ENCODE data around the gene CARMIL3.
"Not testable (repeated sequence)": the region's sequence is repeated elsewhere in the genome, so short reads cannot be mapped to it uniquely, and the experiment has no call there.

Gene CARMIL3

DNA sequence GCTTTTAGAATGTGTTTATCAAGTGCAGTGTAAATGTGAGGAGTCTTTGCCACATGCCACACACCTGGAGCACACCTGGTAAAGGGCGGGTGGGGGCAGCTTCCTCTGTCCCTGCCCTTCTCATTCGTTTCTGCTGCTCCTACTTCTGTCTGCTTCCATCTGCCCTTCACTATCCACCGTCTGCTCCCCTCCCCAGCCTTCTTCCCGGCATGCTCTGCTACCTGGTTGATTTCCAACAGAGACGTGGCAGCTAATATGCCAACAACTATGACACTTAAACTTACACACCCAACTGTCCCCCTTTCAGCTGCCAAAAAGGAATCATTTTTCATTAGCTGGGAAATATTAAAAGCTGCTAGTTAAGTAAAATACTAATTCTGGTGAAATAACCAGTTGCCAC lies 9.1 kb upstream of the CARMIL3 start:
- no peak for DNase-seq

DNA sequence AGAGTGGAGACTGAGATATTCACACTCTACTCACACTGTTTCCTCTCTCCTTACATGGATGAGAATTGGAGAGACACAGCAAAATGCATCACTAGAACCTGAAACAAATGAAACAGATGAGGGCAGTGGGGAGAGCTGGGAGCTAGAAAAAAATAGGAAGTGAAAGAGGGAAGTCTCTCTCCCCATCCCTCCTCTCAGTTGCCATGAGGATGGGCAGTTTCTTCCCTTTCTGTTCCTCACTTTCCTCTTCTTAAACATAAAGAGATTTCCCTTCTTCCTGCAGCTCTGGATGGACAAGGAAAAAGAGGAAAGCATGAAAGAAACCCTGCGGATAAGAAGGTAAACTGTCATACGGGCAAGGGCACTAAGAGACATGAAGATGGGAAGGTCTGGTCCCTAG lies 2.8 kb upstream of the CARMIL3 start:
- DNase-seq: not testable (repeated sequence)

DNA sequence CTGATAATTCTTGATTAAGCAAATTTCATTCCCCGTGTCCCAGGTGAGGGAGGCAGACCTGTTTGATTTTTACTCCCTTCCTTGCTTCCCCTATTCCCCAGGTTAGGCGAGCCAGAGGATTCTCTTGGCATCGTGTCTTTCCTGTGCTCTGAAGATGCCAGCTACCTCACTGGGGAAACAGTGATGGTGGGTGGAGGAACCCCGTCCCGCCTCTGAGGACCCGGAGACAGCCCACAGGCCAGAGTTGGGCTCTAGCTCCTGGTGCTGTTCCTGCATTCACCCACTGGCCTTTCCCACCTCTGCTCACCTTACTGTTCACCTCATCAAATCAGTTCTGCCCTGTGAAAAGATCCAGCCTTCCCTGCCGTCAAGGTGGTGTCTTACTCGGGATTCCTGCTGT lies 1.1 kb upstream of the CARMIL3 start:
- not testable (repeated sequence) for DNase-seq

DNA sequence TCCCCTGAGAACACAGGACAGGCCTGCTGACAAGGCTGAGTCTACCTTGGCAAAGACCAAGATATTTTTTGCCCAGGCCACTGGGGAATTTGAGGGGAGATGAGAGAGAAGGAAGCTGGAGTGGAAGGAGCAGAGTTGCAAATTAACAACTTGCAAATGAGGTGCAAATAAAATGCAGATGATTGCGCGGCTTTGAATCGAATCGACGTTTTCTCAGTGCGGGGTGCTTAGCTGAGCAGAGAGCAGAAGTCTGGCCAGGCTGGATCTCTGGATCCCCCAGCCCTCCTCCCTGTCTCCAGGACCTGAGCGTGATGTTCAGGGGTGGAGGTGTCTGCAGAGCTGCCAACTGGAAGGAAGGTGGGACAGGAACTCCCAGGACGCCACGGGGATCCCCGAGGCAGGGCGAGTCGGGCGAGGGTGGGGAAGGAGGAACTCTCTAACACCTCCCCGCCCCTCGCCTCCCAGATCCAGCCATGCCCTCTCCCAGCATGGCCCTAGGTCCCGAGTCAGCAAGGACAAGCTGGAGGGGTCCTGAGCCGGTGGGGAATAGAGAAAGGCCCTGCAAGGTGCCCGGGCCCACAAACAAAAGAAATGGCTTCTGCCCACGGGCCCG lies 527 bp upstream of the CARMIL3 start:
- DNase-seq: no peak

DNA sequence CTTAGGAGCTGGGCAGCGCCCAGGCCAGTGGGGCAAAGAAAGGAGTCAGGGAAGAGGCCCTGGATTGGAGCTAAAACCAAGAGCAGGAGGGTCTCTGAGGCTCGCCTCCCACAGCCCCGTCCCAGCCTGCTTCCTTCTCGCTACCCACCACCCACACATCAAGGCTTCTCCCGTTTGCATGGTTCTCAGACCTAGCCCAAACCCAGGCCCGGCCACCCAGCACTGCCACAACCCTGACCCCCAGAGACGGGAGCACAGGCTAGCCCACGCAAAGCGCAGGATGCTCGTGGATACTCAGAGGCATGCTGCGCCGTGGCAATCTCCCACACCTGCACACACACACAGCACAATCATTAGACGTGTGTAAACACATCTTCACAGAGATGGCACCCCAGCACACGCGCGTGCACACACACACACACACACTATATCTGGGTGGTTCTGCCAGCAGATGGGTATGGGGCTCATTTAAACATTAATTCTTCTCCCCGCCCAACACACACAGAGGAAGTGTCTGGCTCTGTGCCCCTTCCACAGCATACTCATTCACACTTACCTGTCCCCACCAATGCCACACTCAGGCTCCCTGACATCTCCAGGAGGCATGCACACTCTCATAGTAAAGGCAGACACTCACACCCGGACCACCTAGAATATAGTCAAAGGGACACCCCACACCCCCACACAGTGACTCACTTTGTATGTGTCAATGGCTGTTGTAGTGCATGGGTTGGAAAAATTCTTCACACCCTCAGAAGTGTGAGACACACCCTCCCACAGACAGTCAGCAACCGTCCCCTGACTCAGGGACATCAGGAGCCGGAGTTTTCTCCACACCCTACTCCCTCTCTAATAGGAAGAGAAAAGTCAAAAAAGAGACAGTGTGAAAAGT lies 1.1 kb downstream of the CARMIL3 start:
- DNase-seq: no peak

DNA sequence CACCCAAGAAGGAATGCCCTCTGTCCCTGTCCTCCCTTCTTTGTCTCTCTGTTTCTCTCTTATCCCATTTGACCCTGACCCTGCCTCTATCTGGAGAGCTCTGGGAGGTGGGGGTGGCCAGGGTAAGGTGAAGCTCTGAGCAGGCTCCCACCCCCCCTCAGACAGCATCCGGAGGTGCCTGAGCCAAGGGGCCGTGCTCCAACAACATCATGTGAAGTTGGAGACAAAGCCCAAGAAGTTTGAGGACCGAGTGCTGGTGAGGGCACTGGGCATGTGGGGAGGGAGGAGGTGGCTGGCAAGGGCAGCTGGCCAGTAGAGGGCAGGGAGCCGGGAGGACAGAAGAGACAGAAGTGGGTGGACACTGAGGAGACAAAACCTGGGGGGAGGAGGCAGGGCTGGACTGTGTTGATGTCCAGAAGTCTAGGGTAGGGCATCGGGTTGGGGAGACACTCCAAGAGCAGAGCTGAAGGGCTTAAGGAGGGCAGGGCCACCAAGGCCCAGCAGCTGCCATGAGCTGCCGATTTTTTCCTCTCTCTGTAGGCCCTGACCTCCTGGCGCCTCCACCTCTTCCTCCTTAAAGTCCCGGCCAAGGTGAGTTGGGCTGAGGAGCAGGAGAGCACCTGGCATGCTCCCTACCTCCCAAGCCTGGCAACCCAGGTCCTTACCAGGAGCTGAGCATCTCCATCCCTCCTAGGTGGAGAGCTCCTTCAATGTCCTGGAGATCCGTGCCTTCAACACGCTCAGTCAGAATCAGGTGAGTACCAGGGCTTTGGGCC lies 1.9 kb downstream of the CARMIL3 start:
- DNase-seq: no peak

DNA sequence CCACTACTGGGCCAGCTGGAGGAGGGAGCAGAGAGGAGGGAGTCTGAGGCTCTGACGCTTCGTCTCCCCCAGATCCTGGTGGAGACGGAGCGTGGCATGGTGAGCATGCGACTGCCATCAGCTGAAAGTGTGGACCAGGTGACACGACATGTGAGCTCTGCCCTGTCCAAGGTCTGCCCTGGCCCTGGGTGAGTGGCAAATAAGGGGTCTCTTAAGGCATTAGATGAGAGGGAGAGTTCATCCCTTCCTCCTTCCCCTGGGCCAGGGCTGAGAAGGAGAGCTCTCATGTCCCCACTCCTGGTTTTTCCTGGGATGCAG lies 2.5 kb downstream of the CARMIL3 start:
- no peak for DNase-seq

DNA sequence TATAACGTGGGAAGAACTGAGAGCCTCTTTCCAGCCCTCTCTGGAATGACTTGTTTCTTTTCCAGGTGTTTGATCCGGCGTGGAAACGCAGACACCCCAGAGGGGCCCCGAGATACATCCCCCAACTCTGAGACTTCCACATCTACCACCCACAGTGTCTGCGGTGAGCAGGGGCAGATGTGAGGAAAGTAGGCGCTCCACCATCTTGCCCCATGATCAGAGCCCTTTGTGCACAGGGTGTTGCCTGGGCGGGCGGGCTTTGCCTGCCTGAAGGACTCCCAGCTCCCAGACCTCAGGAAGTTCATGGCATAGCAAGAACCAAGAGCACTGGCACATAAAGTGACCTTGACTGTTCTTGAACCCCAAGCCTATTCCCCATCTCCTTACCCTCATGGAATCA lies 2.8 kb downstream of the CARMIL3 start:
- DNase-seq: no peak

DNA sequence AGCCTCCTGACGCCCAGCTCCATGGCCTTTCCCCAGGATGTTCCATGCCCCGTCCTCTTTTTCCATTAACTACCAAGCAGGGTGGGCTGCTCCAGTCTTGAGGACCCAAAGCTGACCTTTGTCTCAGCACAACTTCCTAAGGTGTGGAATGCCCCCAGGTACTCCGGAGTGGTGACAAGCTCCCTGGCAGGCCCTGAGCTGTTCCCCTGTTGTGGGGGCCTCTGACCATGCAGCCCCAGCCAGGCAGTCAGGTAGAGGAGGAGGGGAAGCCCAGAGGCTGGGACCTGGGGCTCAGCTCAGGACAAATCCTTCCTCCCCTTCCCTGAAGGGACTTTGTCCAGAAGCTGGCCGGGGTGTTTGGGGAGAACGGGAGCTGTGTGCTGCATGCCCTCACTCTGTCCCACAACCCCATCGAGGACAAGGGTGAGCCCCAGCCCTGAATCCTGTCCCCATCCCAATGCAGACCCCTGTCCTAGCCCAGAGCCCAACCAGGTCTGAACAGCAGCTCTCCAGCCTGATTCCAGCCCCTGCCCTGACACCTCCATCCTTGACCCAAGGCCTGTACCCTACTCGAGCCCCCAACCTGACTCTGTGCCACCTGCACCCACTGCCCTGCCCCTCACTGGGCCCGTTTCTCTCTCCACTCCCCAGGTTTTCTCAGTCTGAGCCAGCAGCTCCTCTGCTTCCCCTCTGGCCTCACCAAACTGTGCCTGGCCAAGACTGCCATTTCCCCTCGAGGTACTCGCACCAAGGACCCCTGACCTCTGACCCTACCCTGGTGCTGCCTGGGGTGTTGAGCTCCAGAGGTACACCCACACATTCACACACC lies 4.4 kb downstream of the CARMIL3 start:
- DNase-seq: no peak

DNA sequence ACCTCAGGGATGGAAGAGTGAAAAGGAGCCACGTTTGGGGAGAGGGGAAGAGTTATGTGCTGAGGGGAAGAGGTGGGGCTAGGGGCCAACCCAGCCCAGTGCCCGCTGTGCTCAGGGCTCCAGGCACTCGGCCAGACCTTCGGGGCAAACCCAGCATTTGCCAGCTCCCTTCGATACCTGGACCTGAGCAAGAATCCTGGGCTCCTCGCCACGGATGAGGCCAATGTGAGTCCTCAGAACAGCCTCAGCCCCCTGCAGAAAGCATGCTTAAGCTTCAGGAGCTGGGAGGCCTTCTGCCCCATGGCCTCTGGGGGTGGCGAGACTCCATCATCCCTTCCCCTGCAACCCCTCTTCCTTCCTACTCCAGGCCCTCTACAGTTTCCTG lies 5.0 kb downstream of the CARMIL3 start:
- no peak for DNase-seq

DNA sequence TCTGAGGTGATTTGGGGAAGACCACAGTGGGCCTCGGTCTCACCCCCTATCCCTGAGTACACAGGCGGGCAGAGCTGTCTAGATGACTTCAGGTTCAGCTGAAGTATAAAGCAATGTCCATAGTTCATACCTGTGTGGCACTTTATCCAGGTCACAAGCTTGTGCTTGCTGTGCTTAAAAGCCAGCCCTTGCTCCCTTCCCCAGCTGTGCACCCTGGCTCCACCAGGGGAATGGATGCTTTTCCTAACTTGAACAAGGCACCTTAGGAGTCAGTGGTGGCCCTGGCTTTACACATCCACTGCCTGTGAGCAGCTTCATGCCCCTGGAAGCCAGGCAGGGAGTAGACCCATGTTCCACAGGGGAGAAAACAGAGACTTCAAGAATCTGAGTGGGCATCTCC lies 5.5 kb downstream of the CARMIL3 start:
- DNase-seq: no peak

DNA sequence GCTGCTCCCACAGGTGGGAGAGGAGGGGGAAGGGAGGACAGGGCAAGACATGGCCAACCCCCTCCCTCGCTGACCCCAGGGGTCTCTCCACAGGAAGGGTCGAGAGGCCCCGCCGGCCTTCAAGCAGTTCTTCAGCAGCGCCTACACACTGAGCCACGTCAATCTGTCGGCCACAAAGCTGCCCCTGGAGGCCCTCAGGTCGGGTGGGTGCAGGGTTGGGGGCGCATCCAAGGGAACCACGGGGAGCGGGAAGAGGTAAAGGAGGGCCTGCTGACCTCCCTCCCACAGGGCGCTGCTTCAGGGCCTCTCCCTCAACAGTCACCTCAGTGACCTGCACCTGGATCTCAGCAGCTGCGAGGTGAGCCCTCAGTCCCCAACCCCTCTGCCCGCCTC lies 6.1 kb downstream of the CARMIL3 start:
- DNase-seq: no peak

DNA sequence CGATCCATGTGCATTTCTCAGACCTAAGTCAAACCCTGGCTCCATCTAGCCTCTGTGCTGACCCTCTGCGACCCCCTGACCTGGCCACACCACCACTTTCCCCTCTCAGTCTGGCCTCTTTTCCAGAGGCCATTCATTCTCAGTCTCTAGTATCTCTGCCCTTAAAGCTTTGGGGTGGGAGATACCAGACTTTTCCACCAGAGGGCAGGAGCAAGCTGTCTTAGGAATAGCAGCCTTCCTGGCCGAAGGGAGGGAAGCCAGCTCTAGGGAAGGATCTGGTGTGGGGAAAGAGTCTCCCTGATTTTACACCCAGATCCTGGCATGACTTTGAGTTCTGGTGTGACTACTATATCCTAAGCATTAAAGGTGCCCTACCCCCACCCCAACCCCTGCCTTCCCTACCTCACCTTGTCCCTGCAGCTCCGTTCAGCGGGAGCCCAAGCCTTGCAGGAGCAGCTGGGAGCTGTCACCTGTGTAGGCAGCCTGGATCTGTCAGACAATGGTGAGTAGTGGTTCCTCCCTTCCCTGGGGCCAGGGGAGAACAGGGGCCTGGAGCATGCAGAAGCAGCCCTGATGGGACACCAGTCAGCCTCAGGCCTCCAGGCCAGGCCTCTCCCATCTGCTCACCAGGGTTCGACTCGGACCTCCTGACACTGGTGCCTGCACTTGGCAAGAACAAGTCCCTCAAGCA lies 6.6 kb downstream of the CARMIL3 start:
- peak; percentile 50 for DNase-seq

DNA sequence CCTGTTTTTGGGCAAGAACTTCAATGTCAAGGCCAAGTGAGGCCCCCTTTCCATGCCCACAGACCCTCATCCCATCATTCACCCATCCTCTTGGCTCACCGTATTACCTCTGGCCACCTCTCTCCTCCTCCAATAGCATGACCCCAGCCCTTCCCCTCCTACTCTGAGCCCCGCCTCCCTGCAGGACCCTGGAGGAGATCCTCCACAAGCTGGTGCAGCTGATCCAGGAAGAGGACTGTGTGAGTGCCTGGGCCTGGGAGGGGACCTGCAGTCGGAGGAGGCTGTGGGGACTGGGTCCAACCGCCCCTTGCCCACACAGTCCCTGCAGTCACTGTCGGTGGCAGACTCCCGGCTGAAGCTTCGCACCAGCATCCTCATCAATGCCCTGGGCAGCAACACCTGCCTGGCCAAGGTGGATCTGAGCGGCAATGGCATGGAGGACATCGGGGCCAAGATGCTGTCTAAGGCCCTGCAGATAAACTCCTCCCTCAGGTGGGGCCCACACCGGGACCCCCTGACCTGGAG lies 7.2 kb downstream of the CARMIL3 start:
- DNase-seq: no peak

DNA sequence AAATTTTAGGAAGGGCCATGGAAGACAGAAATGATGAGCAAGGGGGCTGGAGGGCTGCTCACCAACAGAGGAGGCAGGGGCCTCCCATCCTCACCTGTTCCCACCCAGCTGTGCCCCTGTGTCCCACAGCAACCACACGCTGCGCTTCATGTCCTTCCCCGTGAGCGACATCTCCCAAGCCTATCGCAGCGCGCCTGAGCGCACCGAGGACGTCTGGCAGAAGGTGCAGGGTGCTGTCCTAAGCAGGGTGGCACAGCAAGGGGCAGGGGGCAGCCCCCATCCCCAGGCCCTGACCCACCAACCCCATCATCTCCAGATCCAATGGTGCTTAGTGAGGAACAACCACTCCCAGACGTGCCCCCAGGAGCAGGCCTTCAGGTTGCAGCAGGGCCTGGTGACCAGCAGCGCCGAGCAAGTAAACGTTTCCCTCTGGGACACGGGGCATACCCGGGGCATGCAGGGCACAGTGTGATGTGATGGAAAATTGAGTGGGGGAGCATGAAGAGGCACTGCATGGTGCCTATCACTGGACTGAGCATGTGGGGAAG lies 8.1 kb downstream of the CARMIL3 start:
- DNase-seq: no peak

DNA sequence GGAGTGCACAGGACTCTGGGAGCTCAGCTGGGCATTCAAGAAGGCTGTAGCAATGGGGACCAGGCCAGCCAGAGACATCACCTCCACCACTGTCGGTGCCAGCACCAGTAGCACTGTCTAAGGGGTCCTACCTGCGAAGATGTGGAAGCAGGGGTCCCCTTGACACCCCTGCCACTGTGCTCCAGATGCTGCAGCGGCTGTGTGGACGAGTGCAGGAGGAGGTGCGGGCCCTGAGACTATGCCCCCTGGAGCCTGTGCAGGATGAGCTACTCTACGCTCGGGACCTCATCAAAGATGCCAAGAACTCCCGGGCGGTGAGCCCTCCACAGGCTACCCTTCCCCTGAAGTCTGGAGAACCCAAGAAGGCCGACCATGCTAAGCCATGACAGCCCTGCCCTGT lies 8.6 kb downstream of the CARMIL3 start:
- no peak for DNase-seq

DNA sequence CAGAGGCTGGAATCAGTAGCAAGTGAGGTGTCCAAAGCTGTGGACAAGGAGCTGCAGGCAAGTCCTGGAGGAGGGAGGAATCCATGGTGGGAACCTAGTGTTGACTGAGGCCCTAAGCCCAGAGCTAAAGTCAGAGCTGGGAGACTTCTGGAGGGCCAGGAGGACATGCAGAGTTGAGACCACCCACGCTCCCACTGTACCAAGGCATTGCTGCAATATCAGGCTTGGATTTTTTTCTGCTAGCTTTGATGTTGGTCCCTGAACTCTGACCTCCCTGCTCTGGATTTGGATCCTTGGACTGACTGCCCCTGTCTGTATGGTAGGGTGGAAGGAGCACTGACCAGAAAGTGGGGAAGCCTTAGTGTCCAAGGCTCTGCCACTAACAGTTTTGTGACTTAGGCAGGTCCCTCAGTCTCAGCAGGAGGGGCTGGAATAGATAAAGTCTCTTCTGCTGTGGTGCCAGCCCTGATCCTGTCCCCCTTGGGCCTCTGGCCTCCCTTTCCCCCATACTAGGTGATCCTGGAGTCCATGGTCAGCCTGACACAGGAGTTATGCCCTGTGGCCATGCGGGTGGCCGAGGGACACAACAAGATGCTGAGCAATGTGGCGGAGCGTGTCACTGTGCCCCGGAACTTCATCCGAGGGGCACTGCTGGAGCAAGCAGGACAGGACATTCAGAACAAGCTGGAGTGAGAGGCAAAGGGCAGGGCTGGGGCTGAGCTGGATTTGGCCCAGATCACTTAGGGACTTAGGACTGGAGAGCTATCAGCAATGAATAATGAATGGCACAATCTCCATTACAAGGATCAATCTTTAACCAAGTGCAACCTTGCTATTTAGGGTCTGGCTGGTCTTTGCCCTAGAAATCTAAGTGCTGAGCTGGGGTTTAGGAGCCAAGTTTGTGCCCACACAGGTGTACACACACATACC lies 9.4 kb downstream of the CARMIL3 start:
- DNase-seq: no peak

DNA sequence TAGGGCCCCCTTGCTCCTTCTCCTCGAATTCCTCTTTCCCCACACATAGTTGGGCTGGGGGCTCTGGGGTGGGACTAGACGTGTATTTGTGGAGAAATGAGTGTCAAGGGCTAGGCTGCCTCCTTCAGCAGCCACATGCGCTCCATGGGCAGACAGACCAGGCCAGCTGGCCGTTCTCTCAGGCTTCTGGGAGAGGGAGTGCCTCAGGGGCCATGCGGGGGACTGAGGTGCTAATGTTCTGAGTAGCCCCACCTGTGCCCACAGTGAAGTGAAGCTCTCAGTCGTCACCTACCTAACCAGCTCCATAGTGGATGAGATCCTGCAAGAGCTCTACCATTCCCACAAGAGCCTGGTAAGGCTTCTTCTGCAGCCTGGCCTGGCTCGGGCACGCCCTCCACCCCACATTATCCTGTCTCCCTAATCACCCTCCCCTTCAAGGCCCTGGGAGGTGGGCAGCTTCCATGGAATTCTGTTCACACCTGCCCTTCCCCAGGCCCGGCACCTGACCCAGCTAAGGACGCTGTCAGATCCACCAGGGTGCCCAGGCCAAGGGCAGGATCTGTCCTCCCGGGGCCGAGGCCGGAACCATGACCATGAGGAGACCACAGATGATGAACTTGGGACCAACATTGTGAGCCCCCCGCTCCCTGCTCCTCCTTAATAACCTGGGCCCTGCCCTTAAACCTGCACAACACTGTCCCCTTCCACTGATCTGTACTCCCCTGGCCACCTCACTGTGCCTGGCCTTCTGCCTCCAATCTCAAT lies 10.6 kb downstream of the CARMIL3 start:
- no peak for DNase-seq

DNA sequence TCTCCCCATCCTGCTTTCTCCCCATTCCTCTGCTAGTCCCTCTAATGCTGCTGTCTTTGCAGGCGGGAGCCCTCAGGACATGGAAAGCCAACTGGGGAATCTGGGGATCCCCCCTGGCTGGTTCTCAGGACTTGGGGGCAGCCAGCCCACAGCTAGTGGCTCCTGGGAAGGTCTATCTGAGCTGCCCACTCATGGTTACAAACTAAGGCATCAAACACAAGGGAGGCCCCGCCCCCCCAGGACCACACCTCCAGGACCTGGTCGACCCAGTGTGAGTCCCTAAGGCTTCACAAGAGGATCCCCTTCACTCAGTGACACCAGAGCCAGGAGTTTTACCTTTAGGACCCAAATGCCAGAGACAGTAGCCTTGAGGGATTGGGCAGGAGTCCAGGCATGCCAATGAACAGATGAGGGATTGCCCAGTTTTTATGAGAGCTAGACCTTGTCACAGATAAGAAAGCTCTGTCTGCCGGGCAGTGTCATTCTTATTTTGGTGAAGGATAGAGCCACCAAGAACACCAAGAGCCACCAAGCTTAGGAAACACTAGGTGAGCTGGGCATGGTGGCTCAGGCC lies 11.5 kb downstream of the CARMIL3 start:
- no peak for DNase-seq
